HG02885 (cell line): ENCODE results near the gene PROX2.

ENCODE experiments used
- ATAC-seq: cut with Tn5 transposase; IDR thresholded peaks from one replicate; pipeline ENCODE4 v1.9.1; 2021; ENCODE audit warnings: mild to moderate bottlenecking; ENCODE audit not compliant: unreplicated experiment, poor library complexity

PROX2 gene

DNA sequence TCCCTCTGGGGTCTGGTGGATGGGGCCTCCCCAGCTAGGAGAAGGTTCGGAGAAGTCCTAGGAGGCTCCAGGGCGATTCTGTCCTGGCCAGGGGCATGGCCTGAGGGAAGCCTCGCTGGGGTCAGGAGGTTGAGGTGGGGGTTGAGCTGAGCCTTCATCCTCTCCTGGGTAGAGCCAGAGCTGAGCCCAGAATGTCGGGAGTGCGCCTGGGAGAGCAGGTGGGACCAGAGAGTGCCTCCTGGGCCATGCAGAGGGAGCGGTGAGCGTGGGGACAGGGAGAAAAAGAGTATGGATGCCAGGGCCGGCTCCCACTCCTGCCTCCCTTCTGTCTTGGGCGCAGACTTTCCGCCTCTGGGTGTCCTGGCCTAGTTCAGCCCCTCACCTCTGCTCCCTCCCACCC is 34.0 kb upstream of the PROX2 start:
- ATAC-seq, result no peak

DNA sequence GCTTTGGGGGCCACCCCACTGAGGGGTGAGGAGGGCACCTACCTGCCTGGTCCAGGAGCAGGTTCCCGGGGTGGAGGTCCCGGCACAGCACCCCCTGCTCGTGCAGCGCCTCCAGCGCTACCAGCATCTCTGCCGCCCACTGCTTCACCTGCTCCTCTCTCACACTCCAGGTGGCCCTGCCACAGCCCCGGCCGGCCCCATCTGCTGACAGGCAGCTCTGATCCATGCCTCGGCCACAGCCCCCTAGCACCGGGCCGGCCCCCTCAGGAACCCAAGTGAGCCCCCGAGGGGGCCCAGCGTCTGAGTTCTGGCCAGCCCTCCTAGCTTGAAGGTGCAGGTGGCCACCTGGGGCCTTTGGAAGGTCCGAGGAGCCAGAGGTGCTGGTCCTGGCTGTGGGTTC is 33.6 kb upstream of the PROX2 start:
- ATAC-seq, result no peak

DNA sequence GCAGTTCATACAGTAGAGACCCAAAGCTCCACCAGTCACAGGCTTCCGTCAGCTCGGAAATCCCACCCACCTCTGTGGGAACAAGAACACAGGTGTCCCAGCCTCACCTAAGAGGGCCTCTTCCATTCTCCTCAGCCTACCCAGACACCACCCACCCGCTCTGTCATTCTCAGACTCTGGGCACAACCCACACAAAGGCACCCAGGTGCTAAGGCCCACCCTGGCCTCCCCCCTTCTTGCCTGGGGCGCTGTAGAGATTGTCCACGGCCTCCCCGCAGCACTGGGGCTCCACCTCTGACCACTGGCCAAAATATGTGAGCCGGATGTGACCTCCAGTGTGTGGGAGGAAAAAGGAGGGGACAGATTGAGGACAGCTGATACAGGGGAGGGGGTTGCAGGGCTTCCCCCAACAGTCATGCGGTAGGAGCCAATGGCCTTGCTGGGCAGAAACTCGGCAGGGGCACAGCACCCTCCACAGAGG is 33.0 kb upstream of the PROX2 start:
- ATAC-seq, result no peak

DNA sequence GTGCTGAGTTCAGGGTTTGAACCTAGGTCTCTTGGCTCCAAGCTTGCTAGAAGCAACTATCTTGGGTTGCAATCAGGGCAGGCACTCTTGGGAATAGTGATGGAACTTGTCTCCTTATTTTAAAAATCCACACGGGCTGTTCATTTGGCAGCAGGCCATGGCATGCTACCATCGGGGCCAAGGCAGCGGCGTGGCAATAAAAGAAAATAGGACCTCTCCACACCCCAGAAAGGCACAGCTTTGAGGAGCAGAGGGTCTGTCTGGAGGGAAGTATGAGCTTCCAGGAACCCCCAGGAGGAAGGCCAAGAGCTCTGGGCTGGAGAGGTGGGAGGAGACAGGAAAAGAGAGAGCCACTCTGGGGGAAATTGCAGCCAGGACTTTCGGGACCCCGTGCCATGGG is 31.8 kb upstream of the PROX2 start:
- ATAC-seq, result no peak

DNA sequence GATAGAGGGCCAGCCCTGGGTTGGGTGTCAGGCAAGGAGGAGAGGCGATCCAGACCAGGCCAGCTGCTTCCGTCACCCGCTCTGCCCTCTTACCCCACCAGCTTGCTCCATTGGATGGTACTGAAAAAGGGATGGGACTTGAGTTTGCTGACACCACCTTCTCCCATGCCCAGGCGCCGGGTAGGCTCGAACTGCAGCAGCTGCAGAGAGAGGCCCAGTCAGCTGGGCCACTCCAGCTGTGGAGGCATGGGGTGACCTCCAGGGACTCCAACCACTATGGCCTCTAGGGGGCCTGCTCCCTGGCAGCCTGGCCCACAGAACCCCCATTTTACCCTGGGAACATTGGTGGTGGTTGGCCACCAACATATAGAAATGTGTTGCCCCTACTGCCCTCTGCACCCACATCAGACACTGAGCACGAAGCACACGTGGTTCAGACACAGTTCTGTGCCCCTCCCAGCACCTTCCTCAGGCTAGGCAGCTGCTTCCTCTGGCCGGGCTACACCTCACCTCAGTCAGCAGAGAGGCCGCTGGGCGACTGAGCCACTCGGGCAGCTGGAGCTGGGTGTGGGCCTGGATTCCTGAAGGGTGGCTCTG is 31.1 kb upstream of the PROX2 start:
- ATAC-seq, result no peak

DNA sequence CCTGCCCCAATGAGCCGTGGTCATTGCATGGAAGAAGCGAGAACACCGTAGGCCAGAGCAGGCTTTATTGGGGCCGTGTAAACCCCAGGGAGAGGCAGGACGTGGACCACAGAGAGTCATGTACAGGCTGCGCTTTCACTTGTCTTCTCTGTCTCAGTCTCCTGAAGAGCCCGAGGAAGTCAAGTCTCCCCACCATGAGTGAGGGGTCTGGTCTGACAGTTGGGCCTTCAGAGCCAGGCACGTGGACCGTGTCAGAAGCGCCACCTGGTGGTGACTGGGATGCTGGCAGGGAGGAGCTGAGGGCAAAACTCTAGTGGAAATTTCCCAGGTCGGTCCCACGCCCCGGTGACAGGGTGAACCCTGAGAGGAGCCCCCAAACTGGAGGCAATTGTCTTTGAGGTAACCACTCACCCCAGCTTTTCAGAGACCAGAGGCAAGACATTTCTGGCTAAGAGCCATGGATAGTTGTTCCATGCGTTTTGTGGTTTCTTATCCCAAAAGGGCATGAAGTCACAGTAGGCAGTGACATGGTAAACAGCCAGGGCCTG is 29.7 kb upstream of the PROX2 start:
- ATAC-seq, result no peak

DNA sequence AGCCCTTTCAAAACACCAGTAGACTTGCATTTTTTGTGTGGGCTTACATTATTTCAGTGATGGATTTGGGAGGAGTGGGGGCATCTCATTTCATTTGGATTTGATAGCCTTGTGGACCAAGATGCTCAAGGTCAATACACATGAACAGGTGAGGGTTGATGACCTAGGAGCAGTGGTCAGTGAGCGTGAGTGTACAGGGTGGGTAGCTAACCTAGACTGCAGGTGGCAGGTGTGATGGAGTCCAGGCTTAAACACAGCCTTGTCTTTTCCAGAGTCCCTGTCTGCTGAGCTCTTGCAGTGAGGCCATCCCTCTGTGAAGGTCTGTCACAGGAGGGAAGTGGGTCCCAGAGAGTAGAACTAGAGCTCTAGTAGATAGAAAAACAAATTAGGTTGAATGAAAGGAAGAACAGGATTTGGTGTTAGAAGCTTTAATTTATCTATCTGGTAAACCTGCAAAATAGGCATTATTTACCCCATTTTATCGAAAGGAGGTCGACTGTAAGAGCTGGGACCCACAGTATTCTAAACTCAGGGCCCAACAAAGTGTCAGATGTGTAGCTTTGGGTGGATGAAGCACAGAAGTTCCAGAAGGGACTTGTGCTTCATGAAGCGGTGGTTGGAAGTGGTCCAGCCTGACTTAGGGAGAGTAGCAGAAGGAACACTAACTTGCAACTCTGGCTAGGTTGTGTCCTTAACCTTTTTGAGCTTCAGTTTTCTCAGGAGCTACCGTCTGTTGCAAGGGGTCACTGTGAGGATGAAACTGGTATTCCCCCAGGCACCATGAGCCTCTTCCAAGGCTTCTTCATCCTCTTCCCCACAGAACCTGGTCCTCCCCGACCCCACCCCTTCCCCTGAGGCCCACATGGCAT is 28.9 kb upstream of the PROX2 start:
- no peak for ATAC-seq

DNA sequence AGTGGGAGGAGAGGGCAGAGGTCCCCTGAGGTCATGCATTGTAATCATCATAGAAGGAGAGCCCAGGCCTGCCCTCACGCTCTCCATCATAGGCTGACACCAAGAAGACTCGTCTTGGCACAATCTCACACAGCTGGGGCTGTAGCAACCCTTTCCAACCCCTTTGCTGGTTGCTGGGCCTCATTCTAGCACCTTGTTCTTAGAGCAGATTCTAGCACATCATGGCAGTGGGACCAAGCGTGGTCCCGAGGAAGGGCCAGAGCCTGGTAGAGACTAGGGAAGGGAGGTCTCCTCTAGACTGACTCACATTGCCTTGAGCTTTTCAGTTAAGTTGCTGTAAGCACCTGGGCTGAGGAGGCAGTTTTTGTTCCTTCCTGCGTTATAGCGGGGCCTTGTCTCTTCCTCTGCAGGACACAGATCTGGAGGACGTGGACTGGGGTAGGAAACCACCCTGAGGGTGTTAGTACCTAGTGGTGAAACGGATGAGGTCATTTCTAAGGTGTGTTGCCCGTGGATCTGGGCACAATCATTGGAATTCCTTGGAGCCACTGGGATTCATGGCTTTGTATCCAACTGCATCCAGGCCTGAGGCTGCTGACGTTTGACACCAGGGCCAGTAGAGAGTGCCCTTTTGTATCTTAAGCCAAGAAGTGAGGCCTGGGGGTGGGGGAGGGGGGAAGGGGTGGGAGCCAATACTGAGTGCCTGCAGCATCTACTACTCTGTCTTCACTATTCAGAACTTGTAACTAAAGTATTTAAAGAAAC is 27.2 kb upstream of the PROX2 start:
- no peak for ATAC-seq

DNA sequence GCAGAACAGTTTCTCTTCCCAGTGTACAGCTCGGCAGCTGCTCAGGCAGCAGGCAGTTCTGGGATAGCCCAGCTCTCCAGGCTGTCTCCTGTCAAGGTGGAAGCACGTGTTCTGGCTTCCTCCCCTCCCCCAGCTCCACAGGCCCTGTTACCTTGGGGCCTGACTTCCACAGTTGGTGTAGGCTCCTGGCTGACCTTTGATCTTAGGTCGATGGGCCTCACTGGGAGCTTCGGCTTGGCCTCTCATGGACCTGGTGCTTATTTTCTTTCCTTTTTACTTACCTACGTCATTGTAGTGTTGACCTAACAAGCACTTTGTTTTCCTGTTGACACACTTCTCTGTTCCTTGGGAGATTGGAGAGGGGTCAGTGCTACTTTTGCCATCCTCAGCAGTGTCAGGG is 22.7 kb upstream of the PROX2 start:
- ATAC-seq, result no peak

DNA sequence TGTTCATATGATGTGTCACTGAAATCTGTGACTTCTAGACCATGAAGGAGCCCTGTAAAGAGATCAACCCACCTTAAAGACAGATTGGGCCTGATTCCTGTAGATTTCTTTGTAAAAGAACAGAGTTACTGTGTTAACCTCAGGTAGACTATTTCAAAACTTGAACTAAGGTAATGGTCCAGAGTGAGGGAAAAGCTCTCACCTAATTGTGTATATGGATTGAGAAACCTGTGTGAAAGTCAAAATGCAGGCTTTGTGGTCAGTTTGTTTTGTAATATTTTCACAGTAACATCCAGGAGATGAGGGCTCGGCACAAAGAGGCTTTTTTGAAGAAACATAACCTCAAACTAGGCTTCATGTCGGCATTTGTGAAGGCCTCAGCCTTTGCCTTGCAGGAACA is 22.1 kb upstream of the PROX2 start:
- no peak for ATAC-seq

DNA sequence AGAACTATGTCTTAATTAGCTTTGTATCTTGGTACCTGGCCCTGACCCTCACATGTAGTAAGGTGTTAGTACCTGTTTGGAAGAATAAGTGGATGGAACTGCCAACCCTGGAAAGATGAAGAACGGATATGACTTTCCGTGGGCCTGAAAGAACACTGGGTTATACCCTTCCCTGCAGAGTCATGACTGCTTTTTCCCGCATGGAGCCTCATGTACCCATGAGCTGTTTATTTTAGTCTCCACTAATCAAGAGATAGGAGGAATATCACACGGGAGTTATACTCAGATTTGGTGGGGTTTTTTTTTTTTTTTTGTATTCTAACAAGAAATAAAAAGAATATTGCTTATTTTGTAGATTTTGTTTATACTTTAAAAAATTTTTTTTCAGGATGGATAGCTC is 21.7 kb upstream of the PROX2 start:
- ATAC-seq, result no peak

DNA sequence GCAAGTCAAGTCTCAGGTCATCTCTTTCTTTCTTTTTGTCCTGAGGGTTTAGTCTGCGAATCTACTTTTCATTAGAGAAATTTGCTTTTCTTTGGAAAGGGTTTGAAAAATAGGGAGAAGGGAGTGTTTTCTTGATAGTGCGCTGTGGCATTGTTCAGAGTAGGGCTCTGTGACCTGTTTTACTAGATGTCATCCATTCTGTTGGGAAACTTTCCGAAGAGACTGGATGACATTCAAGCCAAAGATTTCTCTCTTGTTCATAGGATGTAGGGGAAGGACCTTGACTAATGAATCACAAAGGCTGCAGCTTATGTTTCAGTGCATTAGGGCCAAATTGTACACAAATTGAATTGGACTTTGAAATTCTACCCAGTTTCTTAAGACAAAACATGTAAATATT is 20.5 kb upstream of the PROX2 start:
- no peak for ATAC-seq

DNA sequence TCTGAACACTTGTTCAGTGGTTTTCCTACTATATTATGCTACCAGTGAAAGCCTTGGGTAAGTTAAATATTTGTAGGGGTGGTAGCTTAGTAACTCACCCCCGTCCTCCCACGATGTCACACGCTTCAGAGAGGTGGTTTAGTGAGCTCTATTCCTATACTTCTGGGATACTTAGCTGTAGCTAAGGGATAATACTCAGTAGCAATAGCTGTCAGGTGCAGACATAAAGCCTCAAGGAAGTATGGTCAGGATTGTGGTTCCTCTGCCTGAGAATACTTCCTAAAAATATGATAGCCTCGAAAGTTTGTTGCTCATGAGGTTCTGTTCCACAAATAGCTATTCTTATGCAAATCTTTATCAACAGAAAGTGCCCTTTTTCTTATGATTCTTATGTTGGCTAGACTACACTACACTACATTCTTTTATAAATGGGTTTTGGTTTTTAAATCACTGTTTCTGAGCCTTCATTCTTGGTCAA is 17.7 kb upstream of the PROX2 start:
- ATAC-seq, result peak; percentile 65

DNA sequence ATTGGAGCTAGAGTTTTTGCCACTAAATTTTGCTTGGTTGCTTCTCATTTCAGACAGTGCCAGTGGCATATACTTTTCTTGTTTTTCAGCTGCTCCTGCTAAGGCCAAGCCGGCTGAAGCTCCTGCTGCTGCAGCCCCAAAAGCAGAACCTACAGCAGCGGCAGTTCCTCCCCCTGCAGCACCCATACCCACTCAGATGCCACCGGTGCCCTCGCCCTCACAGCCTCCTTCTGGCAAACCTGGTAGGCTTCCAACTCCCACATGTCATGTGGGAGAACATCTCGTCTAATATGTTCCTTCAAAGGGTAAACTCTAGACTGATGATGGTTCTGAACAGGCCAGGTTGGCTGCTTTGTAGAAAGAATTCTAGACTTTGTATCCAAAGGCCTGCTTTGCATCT is 16.8 kb upstream of the PROX2 start:
- no peak for ATAC-seq

DNA sequence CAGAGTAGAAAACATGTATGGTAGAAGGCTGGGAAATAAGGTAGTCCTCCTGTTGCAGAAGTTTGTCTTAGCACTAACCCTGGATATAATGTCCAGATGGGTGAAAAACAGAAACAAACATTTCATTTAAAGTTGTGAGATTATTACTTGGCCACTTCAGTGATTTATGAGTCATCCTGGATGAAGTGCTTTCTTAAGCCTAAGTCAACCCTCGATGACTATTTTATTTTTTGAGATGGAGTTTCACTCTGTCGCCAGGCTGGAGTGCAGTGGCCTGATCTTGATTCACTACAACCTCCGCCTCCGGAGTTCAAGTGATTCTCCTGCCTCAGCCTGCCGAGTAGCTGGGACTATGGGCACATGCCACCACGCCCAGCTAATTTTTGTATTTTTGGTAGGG is 15.9 kb upstream of the PROX2 start:
- no peak for ATAC-seq

DNA sequence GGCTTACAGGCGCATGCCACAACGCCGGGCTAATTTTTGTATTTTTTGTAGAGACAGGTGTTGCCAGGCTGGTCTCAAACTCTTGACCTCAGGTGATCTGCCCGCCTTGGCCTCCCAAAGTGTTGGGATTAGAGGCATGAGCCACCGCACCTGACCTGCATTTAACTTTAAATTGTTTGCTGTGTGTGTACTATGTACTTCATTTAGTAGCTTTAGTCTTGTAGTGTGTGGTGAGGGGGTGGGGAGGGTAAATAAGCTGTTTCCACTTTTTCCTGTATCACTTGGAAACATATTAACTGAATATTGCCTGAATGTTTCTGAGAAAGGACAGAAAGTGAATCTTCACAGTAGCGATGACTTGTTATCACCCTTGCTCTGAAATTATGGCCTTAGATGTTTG is 14.3 kb upstream of the PROX2 start:
- no peak for ATAC-seq

DNA sequence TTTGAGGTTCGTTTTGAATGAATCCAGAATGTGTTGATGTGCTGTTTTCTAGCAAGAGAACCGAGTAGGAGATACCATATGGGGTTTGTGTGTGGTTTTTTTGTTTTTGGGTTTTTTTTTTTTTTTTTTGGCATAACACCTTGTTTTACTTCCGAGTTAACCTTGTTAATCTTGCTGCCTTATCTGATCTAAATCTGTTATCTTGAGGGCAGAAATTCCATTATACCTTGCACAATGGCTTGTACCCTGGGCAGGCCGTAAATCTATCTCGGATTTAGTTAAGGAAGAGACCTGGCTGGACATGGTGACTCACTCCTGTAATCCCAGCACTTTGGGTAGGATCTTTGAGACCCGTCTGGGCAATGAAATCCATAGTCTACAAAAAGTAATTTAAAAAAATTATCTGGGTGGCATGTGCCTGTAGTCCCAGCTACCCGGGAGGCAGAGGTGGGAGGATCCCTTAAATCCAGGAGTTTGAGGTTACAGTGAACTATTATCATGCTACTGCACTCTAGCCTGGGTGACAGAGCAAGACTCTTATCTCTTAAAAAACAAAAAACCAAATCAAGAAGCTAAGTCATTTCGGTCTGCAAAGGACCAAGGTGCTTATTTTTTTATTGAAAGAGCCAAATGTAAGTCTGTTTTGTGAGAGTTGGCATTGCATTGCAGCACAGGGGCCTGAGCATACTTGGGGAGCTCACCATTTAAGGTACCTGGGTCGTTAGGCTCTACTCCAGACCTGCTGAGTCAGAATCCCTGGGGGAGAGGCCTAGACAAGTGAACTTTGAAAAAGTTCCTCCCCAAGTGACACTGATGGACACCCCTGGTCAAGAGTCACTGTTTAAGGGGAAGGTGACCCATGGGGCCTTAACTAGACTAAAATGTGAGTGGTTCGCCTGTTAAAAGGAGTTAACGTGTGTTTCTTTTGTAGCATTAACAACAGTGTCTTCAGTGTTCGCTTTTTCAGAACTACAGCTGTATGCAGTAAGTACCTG is 12.5 kb upstream of the PROX2 start:
- ATAC-seq, result no peak

DNA sequence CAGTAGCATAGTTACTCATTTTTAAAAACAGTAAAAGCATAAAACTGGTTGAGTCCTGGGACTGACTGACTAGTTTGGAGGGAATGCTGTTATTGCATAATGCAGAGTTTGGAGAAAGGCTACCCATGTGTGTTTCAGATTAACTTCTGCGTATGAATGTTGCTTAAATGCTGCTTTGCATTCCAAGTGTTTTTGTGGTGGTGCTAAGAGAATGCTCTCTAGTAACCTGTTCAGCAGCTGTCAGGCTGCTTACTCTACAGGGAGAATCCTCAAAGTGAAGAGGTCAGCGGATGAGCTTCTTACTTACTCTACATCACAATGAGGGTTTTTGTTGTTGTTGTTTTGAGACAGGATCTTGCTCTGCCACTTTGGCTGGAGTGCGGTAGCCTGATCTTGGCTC is 10.1 kb upstream of the PROX2 start:
- no peak for ATAC-seq

DNA sequence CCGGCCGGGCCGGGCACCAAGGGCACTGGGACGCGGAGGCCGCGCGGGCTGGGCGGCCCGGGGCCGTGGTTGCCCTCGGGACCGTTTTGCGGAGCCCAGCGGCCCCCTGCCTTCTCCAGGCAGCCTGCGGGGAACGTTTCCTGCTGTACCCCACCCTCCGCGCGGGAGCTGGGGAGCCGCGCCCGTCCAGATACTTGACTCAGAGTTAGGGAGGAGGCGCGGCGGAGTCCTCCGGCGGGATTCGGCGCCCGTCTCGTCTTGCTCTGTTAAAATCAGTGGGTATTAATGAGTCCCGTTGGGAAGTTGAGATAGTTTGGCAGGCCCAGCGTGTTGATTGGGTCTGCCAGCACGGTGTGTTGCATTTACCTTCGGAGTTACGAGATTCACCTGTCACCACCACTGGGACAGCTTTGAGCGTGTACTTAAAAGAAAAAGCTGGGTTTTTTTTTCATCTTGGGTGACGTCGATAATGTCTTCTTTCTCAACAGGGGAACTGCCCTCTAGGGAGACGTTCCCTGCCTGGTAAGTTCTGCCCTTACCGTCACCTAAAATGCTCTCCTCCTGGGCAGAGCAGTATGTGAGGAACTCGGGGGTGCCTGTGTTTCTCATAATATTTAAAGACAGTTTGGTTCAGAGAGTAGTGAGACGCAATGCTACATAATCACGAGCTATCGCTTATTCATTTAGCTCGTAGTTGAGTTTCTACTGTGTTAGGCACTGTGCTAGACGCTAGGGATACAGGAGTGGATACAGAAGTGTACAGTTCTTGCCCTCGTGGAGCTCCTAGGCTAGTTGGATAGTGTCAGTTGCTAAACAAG is 6.4 kb upstream of the PROX2 start:
- ATAC-seq, result peak; percentile 47
